OCI-LY1 (cell line): Measurements from ENCODE around the gene TAS1R3.

Experiments
- CTCF ChIP-seq: fragments of 200-600 bp; sonication (generic), shearing (Covaris generic); IDR thresholded peaks from 2 replicates; pipeline ENCODE4 v1.5.1; 2017; ENCODE audit warnings: mild to moderate bottlenecking, antibody characterized with exemption, low read length, moderate library complexity, mixed read lengths
- EZH2 ChIP-seq: fragments of 200-600 bp; sonication (generic), shearing (Covaris generic); IDR thresholded peaks from 2 replicates; pipeline ENCODE4 v1.8.0; 2017; ENCODE audit warnings: borderline replicate concordance, mixed run types, mild to moderate bottlenecking, antibody characterized with exemption, low read length, moderate library complexity, mixed read lengths

GRCh38 chr1:1371364-1371745, 40.3 kb downstream of the TAS1R3 start:
- TF ChIP-seq EZH2 = no peak
- no peak for TF ChIP-seq CTCF
